Kidney (tissue), 14 donors: Measurements from ENCODE around the gene HOXA13. TPM values are rescaled to one million over a fixed set of nuclear protein-coding genes. Genes with fewer than 3 reads are reported as not detected.
A peak's percentile ranks its signal among the peaks of the same experiment; 100 is the strongest.

Source experiments
- DNase-seq, 5 donors: peaks; one replicate each; pipeline ENCODE4 v3.0.0-alpha.2; 2013 to 2020
- FAIRE-seq: peaks from 2 replicates; lab custom pipeline; 2012; peaks lifted over from hg19 to GRCh38; lab: Jason Lieb, UNC
- H3K27ac ChIP-seq, 2 donors: one replicate each; pipeline ENCODE4 v1.7.0; 2013; ENCODE audit warnings: low read depth in 2 of 2, low read length in 2 of 2, inconsistent platforms in 1 of 2
- H3K27me3 ChIP-seq: one replicate; pipeline ENCODE4 v1.7.1; 2013; ENCODE audit warnings: low read length, inconsistent platforms; ENCODE audit not compliant: control insufficient read depth, insufficient read depth
- H3K36me3 ChIP-seq, 3 donors: one replicate each; pipeline versions ENCODE4 v1.7.0 to v1.7.1; 2013; ENCODE audit warnings: low read length in 3 of 3, control low read depth in 1 of 3, inconsistent platforms in 1 of 3; ENCODE audit not compliant: insufficient read depth in 3 of 3, control insufficient read depth in 2 of 3
- H3K4me1 ChIP-seq, 3 donors: one replicate each; pipeline versions ENCODE4 v1.7.0 to v1.7.1; 2013; ENCODE audit warnings: low read length in 3 of 3, inconsistent platforms in 1 of 3, low read depth in 1 of 3; ENCODE audit not compliant: control insufficient read depth in 2 of 3, insufficient read depth in 2 of 3
- H3K4me3 ChIP-seq, 3 donors: one replicate each; pipeline versions ENCODE4 v1.7.0 to v1.8.1; 2013; ENCODE audit warnings: low read length in 3 of 3, control low read depth in 1 of 3, inconsistent platforms in 1 of 3
- H3K9ac ChIP-seq, 3 donors: one replicate each; pipeline versions ENCODE4 v1.7.0 to v1.7.1; 2013; ENCODE audit warnings: low read length in 3 of 3, control low read depth in 1 of 3, inconsistent platforms in 1 of 3
- H3K9me3 ChIP-seq, 3 donors: one replicate each; pipeline versions ENCODE4 v1.7.0 to v1.7.1; 2013; ENCODE audit warnings: low read length in 3 of 3, control low read depth in 1 of 3, inconsistent platforms in 1 of 3; ENCODE audit not compliant: control insufficient read depth in 2 of 3, insufficient read depth in 1 of 3
- CTCF ChIP-seq: IDR thresholded peaks from 3 replicates; pipeline ENCODE4 v1.5.1; 2012; ENCODE audit warnings: mild to moderate bottlenecking, moderate library complexity, borderline replicate concordance; ENCODE audit not compliant: insufficient read depth; ENCODE audit errors: extremely low read depth
- intact Hi-C: fragments of 100-400 bp; cut with DNase I; formaldehyde crosslinking; loops from one replicate; pipeline ENCODE4 v1.11.1; 2022
- polyA plus RNA-seq: library from polyadenylated mRNA; stranded (reverse); fragments of 350-450 nt; fragmentation: Illumina TruSeq; extraction: RNeasy Lipid Tissue Mini Kit (QIAGEN cat#74804); gene quantifications from one replicate; pipeline ENCODE4 v1.2.3, GENCODE V29; 2014; ENCODE audit warnings: low read depth, low replicate concordance; ENCODE audit not compliant: insufficient read depth
- total RNA-seq: library from RNA; stranded (reverse); fragmentation: NEBNext Ultra II Directional; extraction: Animal tissue kit (Norgen Biotek cat#: 25700); gene quantifications from one replicate; pipeline ENCODE4 v1.2.1, GENCODE V29; 2021
- donor health status: control.
- donor health status: control.
- donor health status: control.
- donor health status: control.
- donor health status: control.
- donor health status: DM: yes; HTN: yes; CAD: no.
- donor health status: Normal renal cell carcinoma (clear cell type).

HOXA13 gene
- total and polyA plus RNA-seq, 2 donors from 2014 or later, result 0.17 to 0.44 TPM

DNA sequence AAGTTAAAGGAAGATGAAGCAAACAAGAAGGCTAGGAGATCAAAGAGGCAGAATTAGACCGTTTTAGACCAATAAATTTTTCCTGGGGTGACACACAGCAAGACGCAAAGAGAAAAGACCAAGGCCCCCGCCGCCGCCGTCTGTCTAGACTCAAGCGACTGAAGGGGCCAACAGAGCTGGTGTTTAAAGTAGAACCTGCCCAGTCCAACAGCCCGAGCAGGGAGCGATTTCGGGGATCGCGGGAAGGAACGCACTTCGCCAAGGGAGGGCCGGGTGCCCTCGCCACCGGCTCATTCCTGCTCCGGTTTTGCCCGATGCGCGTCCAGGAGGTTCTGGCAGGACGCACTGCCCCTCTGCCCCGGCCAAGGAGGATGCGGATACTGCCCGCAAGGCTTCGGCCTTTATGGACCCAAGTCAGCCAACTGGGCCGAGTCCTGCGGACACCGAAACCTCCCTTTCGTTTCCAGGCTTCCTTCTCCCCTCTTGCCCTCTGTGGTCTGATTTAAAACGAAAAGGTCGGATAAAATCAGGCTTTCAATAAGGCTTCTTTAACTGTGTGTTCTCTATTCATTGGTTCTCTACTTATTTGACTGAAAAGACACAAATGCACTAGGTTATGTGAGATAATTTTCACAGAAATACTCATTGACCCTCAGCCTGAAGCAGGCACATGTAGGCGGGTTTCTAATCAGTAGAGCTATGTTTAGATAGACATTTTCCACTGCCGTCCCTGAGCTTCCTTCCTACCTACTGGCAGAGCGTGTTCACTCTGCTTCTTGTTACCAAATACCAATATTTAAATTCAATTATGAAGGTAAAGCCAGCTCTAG is 41.2 kb downstream of the HOXA13 start:
- DNase-seq (peak; percentile 70 to 88 (median 83)), FAIRE-seq (no peak)
- no peak for TF ChIP-seq CTCF
- peak overlapping the region; percentile 96 to 98 for H3K27ac ChIP-seq
- peaks cover 0 to 6% (median 5%) of the 10 kb centered on the region in 3 donors for H3K36me3 ChIP-seq
- peak overlapping the region; percentile 45 to 77 (median 76) for H3K9ac ChIP-seq
- intact Hi-C loops, result loop anchor here (10.0 kb wide), 1 partner anchor 784 kb away; no protein-coding TSS in a partner anchor
- no peaks in the 10 kb centered on the region for H3K27me3 ChIP-seq
- no peaks in the 10 kb centered on the region for H3K9me3 ChIP-seq
- peak overlapping the region; percentile 37 to 86 (median 56) for H3K4me3 ChIP-seq
- H3K4me1 ChIP-seq, result peaks cover 0 to 11% (median 9%) of the 10 kb centered on the region in 3 donors

DNA sequence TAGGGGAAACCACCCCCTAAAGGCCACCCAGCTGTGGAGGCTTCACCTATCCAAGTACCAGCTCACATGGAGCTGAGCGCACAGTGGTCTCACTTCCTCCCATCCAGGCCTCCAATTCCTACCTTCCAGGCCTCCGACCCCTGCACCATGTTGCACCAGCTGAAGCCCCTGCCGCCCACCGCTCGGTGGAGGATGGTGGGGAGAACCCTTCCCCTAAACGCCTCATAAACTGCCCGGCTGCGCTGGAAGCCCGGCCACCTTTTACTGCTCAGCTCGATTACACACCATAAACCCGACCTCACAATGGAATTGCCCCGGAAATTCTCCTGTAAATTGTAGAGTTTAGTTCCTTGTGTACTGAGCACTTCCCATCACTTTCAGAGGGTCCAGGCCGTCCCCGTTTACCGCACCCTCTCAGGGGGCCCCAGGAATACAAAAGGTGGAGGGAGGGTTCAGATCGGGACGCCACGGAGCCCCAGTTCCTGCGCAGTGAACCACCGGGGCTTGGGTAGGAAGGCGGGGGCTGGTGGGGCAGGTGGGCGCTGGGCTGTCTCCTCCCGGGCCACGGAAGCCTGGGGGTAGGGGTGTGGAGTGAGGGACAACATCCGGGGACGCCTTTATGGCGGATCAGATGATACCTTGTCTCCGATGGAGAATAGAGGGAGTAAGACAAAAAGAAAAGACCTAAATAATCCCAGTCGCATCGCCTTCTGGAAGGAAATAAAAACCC is 42.0 kb downstream of the HOXA13 start:
- no peak for FAIRE-seq
- Histone ChIP-seq H3K9ac (peak overlapping the region in 2 of 3 donors; percentile 64 to 77), H3K27ac (peak overlapping the region; percentile 96 to 98), H3K4me3 (peak overlapping the region; percentile 12 to 86 (median 64)), H3K4me1 (peaks cover 0 to 19% (median 9%) of the 10 kb centered on the region in 3 donors), H3K9me3 (no peaks in the 10 kb centered on the region), H3K27me3 (no peaks in the 10 kb centered on the region), H3K36me3 (peaks cover 0 to under 1% (median 0%) of the 10 kb centered on the region in 3 donors)
- peak; percentile 71 to 95 (median 93) for DNase-seq
- no peak for TF ChIP-seq CTCF
- intact Hi-C loops, result loop anchor here (10.0 kb wide), 1 partner anchor 783 kb away; no protein-coding TSS in a partner anchor

- DNase-seq (peak in 2 of 5 donors; percentile 71 to 77), FAIRE-seq (no peak)
- intact Hi-C loops, result loop anchor here (10.0 kb wide), 1 partner anchor 782 kb away; no protein-coding TSS in a partner anchor
- H3K27me3 ChIP-seq, result no peaks in the 10 kb centered on the region
- no peak for TF ChIP-seq CTCF
- peak overlapping the region; percentile 96 to 98 for H3K27ac ChIP-seq
- peak overlapping the region; percentile 47 to 83 (median 64) for H3K4me3 ChIP-seq
- peaks cover 0 to 19% (median 9%) of the 10 kb centered on the region in 3 donors for H3K4me1 ChIP-seq
- H3K36me3 ChIP-seq, result no peaks in the 10 kb centered on the region
- H3K9me3 ChIP-seq, result no peaks in the 10 kb centered on the region
- peak overlapping the region; percentile 39 to 77 (median 64) for H3K9ac ChIP-seq
Observed at GRCh38 chr7:27156916-27157701, 42.8 kb downstream of the HOXA13 start.
